AG08396 (cell line): Measurements from ENCODE around the gene SLC25A17.
"Not testable (repeated sequence)": the region's sequence is repeated elsewhere in the genome, so short reads cannot be mapped to it uniquely, and the experiment has no call there.

Source experiments
- DNase-seq: peaks from one replicate; pipeline ENCODE4 v3.0.0; 2012; ENCODE audit warnings: low spot score, mixed read lengths

SLC25A17 gene

DNA sequence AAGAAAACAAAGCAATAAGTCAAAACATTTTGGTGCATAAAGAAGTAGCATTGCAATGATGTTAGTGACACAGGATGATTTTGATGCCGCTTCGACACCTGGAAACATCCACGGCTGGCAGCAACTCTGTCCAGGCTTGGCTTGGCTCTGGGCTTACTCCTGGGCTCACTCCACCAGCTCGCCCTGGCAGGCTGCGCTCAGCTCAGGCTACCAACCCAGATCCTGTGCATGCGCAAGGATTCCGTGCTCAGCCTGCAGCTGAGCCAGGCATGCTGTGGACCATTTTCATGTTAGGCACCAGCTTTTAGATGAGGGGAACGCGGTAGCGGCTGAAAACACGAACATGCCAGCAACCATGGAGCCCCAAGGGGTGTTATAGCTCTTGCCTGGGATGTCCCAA, 66.0 kb downstream of the SLC25A17 start:
- DNase-seq = no peak

DNA sequence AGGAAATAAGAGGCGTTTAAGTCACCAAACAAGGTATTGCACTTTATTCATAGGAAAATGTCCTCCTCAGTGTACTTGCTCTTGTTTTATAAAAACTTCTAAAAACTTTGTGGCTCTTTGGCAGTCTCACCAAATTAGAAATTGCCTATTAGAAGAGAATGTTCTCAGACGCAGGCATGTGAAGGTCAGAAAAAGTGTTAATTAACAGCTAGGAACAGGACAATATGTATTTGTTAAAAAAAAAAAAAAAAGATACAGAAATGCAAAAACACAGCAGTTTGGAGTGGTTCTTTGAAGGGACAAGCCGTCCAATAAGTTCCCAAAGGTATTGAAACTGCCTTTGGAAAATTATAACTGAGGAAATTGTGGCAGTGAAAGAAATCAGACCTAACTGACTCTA, 67.9 kb downstream of the SLC25A17 start:
- DNase-seq = no peak

DNA sequence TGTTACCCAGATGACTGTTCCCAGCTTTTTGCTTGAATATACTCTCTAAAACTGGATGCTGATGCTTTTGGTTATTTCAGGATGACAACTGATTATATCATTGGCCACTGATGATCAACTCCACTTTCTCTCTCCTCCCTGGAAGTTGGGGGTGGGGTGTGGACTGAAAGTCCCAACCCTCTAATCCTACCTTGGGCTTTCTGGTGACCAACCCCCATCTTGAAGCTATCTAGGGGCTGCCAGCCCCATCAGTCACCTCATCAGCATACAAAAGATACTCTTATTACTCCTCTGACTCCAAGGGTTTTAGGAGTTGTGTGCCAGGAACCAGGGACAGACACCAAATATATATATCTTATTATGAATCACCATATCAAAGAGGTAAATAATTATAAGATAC, 69.3 kb downstream of the SLC25A17 start:
- no peak for DNase-seq

DNA sequence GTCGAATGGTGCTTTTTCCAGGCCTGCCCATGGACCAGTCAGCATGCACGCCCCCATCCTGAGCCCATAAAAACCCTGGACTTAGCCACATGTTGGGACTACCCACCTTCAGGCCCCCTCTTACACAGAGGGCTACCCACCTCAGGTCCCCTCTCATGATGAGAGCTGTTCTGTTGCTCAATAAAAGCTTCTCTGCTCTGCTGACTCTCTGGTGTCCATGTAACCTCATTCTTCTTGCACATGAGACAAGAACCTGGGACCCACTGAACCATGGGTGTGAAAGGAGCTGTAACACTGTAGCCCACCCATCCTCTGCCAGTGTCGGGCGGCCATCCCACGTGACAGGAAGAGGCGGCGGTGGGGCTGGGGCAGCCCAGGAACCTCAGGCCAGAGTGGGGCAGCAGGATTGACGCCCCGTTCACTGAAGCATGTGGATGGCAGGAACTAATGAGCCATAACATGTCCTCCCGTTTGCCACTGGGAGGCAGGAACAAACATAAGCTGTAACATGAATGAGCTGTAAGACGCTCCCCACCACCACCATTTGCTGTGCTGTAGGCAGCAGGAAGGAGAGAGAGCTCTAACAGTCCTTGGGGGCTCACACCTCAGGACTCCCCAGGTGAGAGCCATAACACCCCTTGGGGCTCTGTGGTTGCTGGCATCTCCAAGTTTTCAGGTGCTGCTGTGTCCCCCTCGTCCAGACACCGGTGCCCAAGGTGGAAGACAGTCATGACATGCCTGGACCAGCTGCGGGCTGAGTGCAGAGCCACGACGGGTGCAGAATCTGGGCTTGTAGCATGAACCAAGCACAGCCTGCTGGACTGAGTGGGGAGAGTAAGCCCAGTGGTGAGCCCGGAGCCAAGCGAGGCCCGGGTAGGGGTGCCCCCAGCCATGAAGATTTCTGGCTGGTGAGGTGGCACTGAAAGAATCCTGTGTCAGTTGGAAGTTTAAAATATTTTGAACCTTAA, 70.5 kb downstream of the SLC25A17 start:
- no peak for DNase-seq

DNA sequence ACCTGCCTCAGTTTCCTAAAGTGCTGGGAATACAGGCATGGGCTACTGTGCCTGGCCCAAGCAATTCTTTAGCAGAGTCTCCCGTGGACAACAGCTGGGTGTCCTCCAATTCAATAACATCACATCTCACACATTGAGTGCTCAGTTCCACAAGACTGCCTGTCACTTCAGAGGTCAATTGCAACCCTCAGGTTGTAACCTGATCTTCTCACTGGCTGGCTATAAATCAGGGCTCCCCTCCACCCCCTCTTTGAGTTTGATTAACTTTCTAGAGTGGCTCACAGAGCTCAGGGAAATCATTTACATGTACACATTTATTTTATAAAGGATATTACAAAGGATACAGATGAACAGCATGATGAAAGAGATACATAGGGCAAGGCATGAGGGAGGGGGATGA, 71.8 kb downstream of the SLC25A17 start:
- DNase-seq = no peak

DNA sequence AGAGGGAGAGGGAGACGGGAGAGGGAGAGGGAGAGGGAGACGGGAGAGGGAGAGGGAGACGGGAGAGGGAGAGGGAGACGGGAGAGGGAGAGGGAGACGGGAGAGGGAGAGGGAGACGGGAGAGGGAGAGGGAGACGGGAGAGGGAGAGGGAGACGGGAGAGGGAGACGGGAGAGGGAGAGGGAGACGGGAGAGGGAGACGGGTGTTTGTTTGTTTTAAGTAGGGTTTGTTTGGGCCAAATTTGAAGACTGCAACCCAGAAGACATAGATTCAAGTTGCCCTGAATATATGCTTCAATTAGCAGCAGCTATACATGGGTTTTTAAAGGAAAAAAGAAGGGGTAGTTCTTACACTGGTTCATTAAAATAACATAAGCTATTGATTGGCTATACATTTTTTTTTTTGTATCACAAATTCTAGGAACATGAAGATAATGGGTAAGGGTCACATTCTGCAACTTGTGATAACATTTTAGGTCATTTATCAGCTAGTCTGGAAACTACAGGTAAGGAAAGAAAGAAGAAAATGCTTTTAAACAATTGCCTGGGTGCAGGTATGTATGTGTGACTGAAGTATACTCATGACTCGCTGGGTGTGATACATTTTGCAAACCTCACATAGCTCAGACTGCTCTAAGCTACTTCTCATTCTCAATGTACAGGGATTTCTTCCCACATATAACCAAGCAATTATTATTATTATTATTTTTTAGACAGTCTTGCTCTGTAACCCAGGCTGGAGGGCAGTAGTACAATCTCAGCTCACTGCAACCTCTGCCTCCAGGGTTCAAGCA, 72.5 kb downstream of the SLC25A17 start:
- no peak for DNase-seq

DNA sequence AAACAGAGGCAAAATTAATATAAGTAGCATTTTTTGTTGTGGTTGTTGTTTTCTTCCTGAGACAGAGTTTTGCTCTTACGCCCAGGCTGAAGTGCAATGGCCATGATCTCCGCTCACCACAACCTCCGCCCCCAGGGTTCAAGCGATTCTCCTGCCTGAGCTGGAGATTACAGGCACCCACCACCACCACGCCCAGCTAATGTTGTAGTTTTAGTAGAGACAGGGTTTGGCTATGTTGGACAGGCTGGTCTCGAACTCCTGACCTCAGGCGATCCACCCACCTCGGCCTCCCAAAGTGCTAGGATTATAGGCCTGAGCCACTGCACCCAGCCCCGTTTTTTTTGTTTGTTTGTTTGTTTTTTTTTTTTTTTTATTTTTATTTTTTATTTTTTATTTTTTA, 75.4 kb downstream of the SLC25A17 start:
- DNase-seq = no peak

DNA sequence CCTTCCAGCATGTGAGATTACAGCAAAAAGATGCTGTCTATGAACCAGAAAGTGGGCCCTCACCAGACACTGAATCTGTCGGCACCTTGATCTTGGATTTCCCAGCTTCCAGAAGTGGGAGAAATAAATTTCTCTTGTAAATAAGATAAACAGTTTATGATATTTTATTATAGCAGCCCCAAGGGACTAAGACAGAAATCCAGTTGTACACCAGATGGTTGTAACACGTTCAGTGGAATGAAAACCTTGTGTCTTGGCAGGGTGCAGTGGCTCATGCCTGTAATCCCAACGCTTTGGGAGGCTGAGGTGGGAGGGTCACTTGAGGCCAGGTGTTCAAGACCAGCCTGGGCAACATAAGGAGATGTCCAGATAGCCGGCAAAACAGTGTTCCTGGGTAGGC, 78.0 kb downstream of the SLC25A17 start:
- DNase-seq = no peak

DNA sequence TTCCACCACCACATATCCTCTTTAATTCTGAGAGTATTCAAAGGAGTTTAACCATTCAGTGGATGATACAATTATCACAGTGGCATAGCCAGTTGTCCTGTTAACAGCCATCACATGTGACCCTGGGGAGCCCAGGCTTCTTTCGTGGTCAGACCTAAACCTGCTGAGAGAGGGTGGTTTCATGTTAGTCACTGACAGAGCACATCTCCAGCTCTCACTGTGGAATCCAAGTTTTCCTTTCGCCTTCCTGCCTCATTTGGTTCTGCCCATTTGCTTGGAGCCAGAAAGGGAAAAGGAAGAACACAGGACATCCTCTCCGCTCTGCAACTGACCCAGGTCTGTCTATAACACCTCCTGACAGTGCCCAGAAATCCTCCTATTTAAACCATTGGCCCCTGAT, 79.4 kb downstream of the SLC25A17 start:
- DNase-seq = no peak

DNA sequence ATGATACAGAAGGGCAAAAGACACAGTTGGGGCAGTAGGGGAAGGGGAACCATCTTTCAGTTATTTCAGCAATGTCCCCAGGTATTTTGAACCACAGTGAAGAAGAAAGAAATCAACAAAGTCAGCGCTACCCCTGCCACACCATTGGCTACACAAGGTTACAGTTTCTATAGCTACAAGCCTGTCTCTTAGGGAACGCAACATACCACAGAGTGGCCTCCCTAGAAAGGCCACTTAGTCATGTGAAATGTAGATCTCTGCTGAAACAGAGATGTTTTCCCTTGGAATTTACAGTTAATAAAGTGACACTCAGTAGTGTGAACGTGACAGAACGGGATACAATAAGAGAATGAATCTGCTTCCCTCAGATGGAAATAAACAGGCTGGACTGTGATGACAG, 85.2 kb downstream of the SLC25A17 start:
- DNase-seq = no peak

DNA sequence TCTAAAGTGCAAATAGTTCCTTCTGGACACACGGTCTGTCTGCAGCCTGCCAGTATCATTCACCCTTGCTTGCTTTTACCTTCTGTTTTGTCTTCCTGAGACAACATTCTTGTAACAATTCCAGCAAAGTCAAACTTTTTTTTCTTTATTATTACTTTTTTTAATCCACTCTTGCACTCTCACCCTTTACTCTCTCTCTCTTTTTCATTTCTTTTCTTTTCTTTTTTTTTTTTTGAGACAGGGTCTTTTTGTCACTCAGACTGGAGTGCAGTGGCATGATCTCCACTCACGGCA, 86.2 kb downstream of the SLC25A17 start:
- no peak for DNase-seq

DNA sequence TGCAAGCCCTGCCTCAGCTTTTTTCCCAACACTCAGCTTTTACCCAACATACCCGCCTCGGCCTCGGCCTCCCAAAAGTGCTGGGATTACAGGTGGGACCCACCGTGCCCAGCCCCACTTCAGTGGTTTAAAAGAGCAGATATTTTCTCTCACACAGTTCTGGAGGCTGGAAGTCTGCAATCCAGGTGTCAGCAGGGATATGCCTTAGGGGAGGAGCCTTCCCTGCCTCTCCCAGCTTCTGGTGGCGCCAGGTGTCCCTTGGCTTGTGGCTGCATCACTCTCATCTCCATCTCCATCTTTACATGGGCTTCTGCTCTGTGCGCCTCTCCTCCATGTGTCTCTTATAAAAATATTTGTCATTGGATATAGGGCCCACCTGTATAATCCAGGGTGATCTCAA, 89.9 kb downstream of the SLC25A17 start:
- DNase-seq = no peak

DNA sequence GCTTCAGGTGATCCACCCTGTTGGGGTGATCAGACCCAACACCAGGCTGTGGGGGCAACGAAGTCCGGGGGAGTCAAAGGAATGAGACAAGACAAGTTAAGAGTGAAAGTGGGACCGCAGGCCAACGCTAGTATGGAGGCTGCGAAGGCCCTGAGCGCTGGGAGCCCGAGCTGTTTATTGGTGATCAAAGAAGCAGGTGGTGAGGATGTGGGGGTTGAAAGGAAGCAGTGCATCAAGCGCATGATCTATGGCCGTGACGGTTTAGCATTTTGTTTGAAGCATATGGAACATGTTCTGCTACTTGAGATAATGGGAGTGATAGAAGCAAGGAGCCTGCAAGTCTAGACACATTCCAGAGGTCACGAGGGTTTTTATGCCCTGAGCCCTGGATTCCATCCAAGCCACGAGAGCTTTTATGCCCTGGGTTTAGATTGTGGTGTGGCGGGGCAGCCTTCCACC, 90.4 kb downstream of the SLC25A17 start:
- no peak for DNase-seq

DNA sequence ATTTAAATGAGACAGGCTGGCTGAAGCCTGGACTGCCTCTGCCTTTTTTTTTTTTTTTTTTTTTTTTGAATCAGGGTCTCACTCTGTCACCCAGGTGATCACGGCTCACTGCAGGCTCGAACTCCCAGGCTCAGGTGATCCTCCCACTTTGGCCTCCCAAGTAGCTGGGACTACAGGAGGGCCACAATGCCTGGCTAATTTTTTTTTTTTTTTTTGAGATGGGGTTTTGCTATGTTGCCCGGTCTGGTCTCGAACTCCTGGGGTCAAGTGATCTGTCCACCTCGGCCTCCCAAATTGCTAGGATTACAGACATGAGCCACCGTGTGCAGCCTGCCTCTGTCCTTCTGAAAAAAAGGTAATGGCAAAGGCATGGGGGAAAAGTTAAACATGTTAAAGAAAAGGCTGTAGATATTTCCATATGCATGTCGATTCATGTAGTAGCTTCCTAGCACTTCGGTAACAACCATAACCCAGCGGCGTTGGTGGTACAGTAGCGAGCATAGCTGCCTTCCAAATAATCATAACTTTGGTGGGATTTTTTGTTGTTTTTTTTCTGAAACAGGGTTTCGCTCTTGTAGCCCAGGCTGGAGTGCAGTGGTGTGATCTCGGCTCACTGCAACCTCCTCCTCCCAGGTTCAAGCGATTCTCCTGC, 91.1 kb downstream of the SLC25A17 start:
- DNase-seq = no peak

DNA sequence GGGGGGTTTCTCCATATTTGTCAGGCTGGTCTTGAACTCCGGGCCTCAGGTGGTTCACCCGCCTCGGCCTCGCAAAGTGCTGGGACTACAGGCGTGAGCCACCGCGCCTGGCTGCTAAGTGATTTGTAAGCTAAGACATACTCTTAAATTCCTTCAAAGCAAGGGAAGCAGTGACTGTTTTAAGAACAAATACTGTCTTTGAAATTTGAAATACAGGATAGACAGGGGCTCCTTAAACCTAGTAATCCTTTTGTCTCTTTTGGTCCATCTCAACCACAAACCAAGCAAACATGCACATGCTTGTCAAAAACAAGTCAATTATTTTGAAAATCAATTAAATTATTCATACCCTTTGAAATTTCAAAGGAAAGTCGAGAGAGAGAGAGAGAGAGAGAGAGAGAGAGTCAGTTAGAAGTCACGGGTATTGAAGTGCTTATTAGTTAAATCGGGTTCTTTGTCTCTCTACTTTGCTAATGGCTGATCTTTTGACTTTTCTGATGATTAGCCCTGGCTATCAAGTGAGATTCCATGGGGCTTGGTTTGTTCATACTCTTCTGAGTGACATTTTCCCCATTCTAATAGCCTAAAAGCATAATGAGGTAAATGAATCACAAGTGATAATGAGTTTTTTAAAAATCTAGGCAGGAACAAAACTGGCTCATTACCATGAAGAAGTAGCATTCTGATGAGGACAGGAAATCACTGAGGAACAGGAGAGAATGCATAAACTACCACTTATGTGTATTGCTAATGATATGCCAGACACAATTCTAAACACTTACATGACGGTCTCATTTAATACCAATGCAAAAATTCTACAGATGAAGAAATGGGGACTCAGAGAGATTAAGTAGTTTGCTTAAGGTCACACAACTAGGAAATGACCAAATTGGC, 91.8 kb downstream of the SLC25A17 start:
- DNase-seq = no peak

DNA sequence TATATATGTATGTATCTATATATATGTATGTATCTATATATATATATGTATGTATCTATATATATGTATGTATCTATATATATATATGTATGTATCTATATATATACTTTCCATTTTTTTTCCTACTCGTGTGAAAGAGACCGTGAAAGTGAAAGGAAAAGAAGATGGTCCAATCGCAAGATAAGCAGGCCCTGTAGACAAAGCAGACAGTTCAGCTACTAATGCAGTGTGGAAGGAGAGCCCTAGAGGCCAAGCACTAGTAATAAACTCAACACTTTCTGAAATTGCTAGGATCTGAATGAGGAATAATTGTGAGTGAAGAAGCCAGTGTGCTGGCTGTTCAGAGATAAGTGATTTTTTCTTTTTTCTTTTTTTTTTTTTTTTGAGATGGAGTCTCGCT, 92.6 kb downstream of the SLC25A17 start:
- no peak for DNase-seq

DNA sequence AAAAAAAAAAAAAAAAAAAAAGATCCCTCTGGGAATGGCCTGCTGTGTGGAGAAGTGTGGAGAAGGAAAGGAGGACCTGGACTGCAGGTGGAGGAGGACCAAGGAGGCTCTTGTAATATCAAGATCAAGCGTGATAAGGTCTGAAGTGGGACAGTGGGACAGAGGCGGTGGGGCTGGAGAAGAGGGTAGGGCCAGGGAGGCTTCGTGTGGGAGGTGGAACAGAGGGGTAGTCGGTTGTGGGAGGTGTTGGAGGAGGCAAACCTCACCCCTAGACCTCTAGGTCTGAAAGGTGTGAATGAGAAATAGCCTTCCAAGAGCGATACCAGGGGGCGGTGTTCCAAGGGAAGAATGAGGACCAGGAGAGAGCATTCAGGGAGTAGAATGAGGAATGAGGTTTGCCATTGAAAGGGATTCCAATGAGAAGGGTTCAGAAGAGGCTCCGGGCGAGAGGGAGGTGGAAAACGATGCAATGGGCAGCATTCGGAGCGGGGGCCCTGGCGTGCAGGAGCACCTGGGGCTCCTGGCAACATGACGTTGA, 95.7 kb downstream of the SLC25A17 start:
- DNase-seq = no peak

DNA sequence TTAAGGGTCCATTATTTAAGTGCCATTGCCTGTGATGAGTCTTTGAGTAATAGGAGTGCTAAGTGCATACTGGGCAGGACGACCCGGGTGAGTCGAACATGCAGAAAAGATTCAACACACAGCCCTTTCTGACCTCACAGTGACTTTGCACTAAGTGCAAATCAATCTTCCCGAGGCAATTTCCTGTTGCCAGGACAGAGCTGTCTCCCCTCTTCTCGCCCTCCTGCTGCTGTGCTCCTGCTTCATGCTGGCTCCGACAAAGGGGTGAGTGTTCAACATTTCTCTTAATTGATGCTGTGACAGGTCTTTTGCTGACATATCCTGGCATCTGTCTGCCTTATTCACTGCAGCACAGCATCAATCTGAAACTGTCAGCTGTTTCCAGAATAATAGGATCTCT, 97.9 kb downstream of the SLC25A17 start:
- DNase-seq = peak; percentile 29

DNA sequence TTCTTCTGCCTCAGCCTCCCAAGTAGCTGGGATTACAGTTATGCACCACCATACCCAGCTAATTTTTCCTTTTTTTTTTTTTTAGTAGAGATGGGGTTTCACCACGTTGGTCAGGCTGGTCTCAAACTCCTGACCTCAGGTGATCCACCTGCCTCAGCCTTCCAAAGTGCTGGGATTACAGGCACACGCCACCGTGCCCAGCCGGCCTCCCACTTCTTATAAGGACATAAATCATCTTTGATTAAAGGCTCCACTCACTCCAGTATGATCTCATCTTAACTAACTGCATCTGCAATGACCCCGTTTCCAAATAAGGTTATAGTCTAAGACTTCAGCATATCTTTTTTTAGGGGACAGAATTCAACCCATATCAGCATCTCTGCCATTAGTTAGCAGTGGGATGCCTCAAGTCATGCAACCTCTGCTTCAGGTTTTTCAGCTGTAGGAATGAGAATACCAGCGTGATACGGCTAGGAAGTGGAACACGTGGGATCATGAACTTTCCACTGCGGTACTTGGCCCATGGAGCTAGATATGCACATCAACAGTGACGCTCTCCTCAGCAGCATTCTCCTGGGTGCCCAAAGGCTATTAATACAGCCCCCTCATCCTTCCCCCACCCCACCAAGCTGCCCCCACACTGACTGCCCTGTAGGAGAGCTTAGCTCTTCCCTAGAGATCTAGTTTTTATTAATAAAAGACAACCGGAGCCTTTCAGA, 98.4 kb downstream of the SLC25A17 start:
- no peak for DNase-seq

DNA sequence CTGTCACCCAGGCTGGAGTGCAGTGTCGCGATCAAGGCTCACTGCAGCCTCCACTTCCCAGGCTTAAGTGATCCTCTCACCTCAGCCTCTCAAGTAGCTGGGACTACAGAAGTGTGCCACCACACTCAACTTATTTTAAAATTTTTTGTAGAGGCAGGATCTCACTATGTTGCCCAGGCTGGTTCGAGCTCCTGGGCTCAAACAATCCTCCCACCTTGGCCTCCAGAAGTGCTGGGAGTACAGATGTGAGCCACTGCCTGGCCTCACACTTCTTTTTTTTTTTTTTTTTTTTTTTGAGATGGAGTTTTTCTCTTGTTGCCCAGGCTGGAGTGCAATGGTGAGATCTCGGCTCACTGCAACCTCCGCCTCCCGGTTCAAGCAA, 99.0 kb downstream of the SLC25A17 start:
- DNase-seq = not testable (repeated sequence)
